GM10266 (cell line): ENCODE results near the gene HEXB.

Experiments used
- DNase-seq: peaks from one replicate; pipeline ENCODE4 v3.0.0; 2012; ENCODE audit errors: extremely low spot score
- CTCF ChIP-seq: IDR thresholded peaks from 2 replicates; pipeline ENCODE4 v1.5.1; 2012; ENCODE audit warnings: mild to moderate bottlenecking, low read depth; ENCODE audit not compliant: control insufficient read depth, insufficient read depth; ENCODE audit errors: missing control alignments

The HEXB gene

GRCh38 chr5:74684900-74685851 is at the start of gene HEXB:
HEXB (plus strand) TSS chr5:74685233; CDS start chr5:74685261, 28 bp downstream.
- no peak for TF ChIP-seq CTCF
- DNase-seq = peak; percentile 87

GRCh38 chr5:74636149-74636548 is 48.9 kb upstream of the HEXB start:
- no peak for DNase-seq

GRCh38 chr5:74636552-74636951 is 48.5 kb upstream of the HEXB start:
- no peak for TF ChIP-seq CTCF
- DNase-seq = no peak

More at GRCh38 chr5:74636149-74636548, 48.9 kb upstream of the HEXB start:
- no peak for TF ChIP-seq CTCF

- no peak for DNase-seq
- no peak for TF ChIP-seq CTCF
Measured at GRCh38 chr5:74638544-74638969, 46.5 kb upstream of the HEXB start.

GRCh38 chr5:74638970-74639806 is 45.8 kb upstream of the HEXB start:
- no peak for TF ChIP-seq CTCF
- peak; percentile 42 for DNase-seq

GRCh38 chr5:74639807-74640449 is 45.1 kb upstream of the HEXB start:
- DNase-seq = peak; percentile 22
- peak; percentile 8 for TF ChIP-seq CTCF
